GM12872 (cell line): ENCODE measurements around the gene ST6GAL1.

Experiments used
- CTCF ChIP-seq: IDR thresholded peaks from 3 replicates; pipeline ENCODE4 v1.5.1; 2011; ENCODE audit warnings: low read depth, mild to moderate bottlenecking, low read length, moderate library complexity; ENCODE audit not compliant: insufficient read depth

ST6GAL1 gene

GRCh38 chr3:187084580-187084979 is 154.3 kb downstream of the ST6GAL1 start:
- no peak for TF ChIP-seq CTCF

- no peak for TF ChIP-seq CTCF
Observed at GRCh38 chr3:187085021-187085666, 154.8 kb downstream of the ST6GAL1 start.

- TF ChIP-seq CTCF: no peak
Observed at GRCh38 chr3:187085933-187086332, 155.6 kb downstream of the ST6GAL1 start.

GRCh38 chr3:187086831-187087230 is 156.5 kb downstream of the ST6GAL1 start:
- no peak for TF ChIP-seq CTCF

GRCh38 chr3:187088701-187089100 is 158.4 kb downstream of the ST6GAL1 start:
- TF ChIP-seq CTCF: no peak

- no peak for TF ChIP-seq CTCF
Observed at GRCh38 chr3:187093320-187093719, 163.0 kb downstream of the ST6GAL1 start.

GRCh38 chr3:187098923-187099512 is 168.7 kb downstream of the ST6GAL1 start:
- TF ChIP-seq CTCF: no peak
